Body of pancreas (tissue), 4 donors: ENCODE results near the gene WNK4. TPM values are rescaled to one million over a fixed set of nuclear protein-coding genes. Genes with fewer than 3 reads are reported as not detected.

ENCODE experiments used
- ATAC-seq: fragments of 150-250 bp; one replicate; pipeline ENCODE4 v1.9.1; 2016
- DNase-seq, 4 donors: peaks; one replicate each; pipeline ENCODE4 v3.0.0-alpha.2; 2019
- H3K27ac ChIP-seq, 4 donors: fragments of 200-600 bp; sonication (generic); 1 replicate in 3 of 4; 2 replicates in 1 of 4; pipeline versions ENCODE4 v1.5.1 to v1.6.1; 2016 to 2019; ENCODE audit warnings: mild to moderate bottlenecking in 1 of 4, mixed read lengths in 1 of 4, moderate library complexity in 1 of 4
- H3K27me3 ChIP-seq, 2 donors: fragments of 200-600 bp; sonication (generic); one replicate each; pipeline ENCODE4 v1.6.0; 2016; ENCODE audit warnings: mild to moderate bottlenecking in 1 of 2
- H3K36me3 ChIP-seq, 2 donors: fragments of 200-600 bp; sonication (generic); replicated peaks in 1 of 2; 2 replicates each; pipeline ENCODE4 v1.5.1; 2016; ENCODE audit warnings: low read depth in 2 of 2; ENCODE audit not compliant: insufficient read depth in 1 of 2
- H3K4me1 ChIP-seq: fragments of 200-600 bp; sonication (generic); one replicate; pipeline ENCODE4 v1.6.0; 2016
- H3K4me3 ChIP-seq, 2 donors: fragments of 200-600 bp; sonication (generic); 1 replicate in 1 of 2; 2 replicates in 1 of 2; pipeline ENCODE4 v1.5.1; 2016 to 2019
- H3K9me3 ChIP-seq, 3 donors: fragments of 200-600 bp; sonication (generic); 1 replicate in 2 of 3; 2 replicates in 1 of 3; pipeline ENCODE4 v1.5.1; 2016
- CTCF ChIP-seq, 7 experiments: fragments of 450-650 bp in 4 of 7; fragments of 200-600 bp in 3 of 7; sonication (generic) in 3 of 7; IDR thresholded peaks; one replicate each; pipeline ENCODE4 v1.5.1; 2016 to 2019; ENCODE audit warnings: antibody characterized with exemption in 7 of 7
- POLR2A ChIP-seq, 3 donors: fragments of 450-650 bp; IDR thresholded peaks; one replicate each; pipeline ENCODE4 v1.6.1; 2016; ENCODE audit warnings: antibody characterized with exemption in 3 of 3, mild to moderate bottlenecking in 2 of 3
- WGBS, 2 donors: methylation state at CpG; one replicate each; pipeline ENCODE4 v1.1.5; 2017; 5-methylcytosine and 5-hydroxymethylcytosine counted together
- intact Hi-C: fragments of 100-400 bp; cut with DNase I; formaldehyde crosslinking; loops from one replicate; pipeline ENCODE4 v1.15.1; 2023
- total RNA-seq, 2 donors: library from RNA; depleted of rRNA; stranded (reverse); fragments of >200 nt; gene quantifications; one replicate each; pipeline ENCODE4 v1.1.0, GENCODE V29; 2016

The WNK4 gene
- total RNA-seq, 2 donors from 2014 or later, result 0.26 TPM; not detected in 1

GRCh38 chr17:42779304-42779935 is 990 bp upstream of the WNK4 start:
- WGBS, 2 donors, result 68 to 82% methylated on average over 3 of the region's 3 CpGs
- ATAC-seq, result no peak

GRCh38 chr17:42780851-42781638 is 635 bp downstream of the WNK4 start:
- H3K4me1 ChIP-seq, result peaks cover 28% of the 10 kb centered on the region
- no peak for ATAC-seq
- no peak for DNase-seq

More at GRCh38 chr17:42779304-42779935, 990 bp upstream of the WNK4 start:
- Histone ChIP-seq H3K4me3 (no peak overlapping the region), H3K36me3 (peaks cover 6 to 17% of the 10 kb centered on the region in 2 donors), H3K9me3 (no peaks in the 10 kb centered on the region), H3K27ac (no peak overlapping the region), H3K4me1 (peaks cover 20% of the 10 kb centered on the region), H3K27me3 (peaks cover 0 to 15% of the 10 kb centered on the region in 2 donors)
- intact Hi-C loops, result no loop called here
- DNase-seq, result no peak
- TF ChIP-seq POLR2A (IDR thresholded peaks at IDR 0.05), result no peak
- TF ChIP-seq CTCF (IDR thresholded peaks at IDR 0.05), result no peak

GRCh38 chr17:42781639-42782165 is 1.3 kb downstream of the WNK4 start:
- WGBS, 2 donors, result 28 to 44% methylated on average over 7 to 10 of the region's 10 CpGs
- no peaks in the 10 kb centered on the region for H3K9me3 ChIP-seq
- no peak for DNase-seq
- peaks cover 0 to 32% of the 10 kb centered on the region in 2 donors for H3K27me3 ChIP-seq
- H3K27ac ChIP-seq, result no peak overlapping the region
- intact Hi-C loops, result no loop called here
- no peak for TF ChIP-seq POLR2A (IDR thresholded peaks at IDR 0.05)
- TF ChIP-seq CTCF (IDR thresholded peaks at IDR 0.05), result no peak
- H3K4me3 ChIP-seq, result no peak overlapping the region
- no peak for ATAC-seq
- H3K4me1 ChIP-seq, result peaks cover 28% of the 10 kb centered on the region
- peaks cover 6 to 14% of the 10 kb centered on the region in 2 donors for H3K36me3 ChIP-seq

More at GRCh38 chr17:42780851-42781638, 635 bp downstream of the WNK4 start:
- Histone ChIP-seq H3K4me3 (no peak overlapping the region), H3K27me3 (peaks cover 0 to 27% of the 10 kb centered on the region in 2 donors), H3K9me3 (no peaks in the 10 kb centered on the region), H3K27ac (no peak overlapping the region), H3K36me3 (peaks cover 6 to 17% of the 10 kb centered on the region in 2 donors)
- TF ChIP-seq CTCF (IDR thresholded peaks at IDR 0.05) (no peak), POLR2A (IDR thresholded peaks at IDR 0.05) (no peak)
- 12 to 22% methylated on average over 21 to 33 of the region's 39 CpGs for WGBS, 2 donors
- intact Hi-C loops, result no loop called here

- TF ChIP-seq CTCF (IDR thresholded peaks at IDR 0.05), result no peak
- TF ChIP-seq POLR2A (IDR thresholded peaks at IDR 0.05), result no peak
- H3K27ac ChIP-seq, result no peak overlapping the region
- WGBS, 2 donors, result 36 to 37% methylated on average over 24 to 27 of the region's 29 CpGs
- ATAC-seq, result no peak
- no peaks in the 10 kb centered on the region for H3K9me3 ChIP-seq
- H3K4me1 ChIP-seq, result peaks cover 28% of the 10 kb centered on the region
- no peak overlapping the region for H3K4me3 ChIP-seq
- H3K36me3 ChIP-seq, result peaks cover 6 to 9% of the 10 kb centered on the region in 2 donors
- intact Hi-C loops, result no loop called here
- no peak for DNase-seq
- H3K27me3 ChIP-seq, result peaks cover 0 to 32% of the 10 kb centered on the region in 2 donors
Measured at GRCh38 chr17:42782166-42783061, 2.0 kb downstream of the WNK4 start.
